Glomerular endothelial cell (primary cell): ENCODE data around the gene POU6F2. TPM values are rescaled to one million over a fixed set of nuclear protein-coding genes. Genes with fewer than 3 reads are reported as not detected.

Experiments used
- DNase-seq: peaks from one replicate; pipeline ENCODE4 v3.0.0-alpha.2; 2011; ENCODE audit warnings: low read depth, low spot score; ENCODE audit errors: extremely low read depth
- total RNA-seq: library from RNA; depleted of rRNA; stranded (reverse); fragments of >200 nt; gene quantifications from 2 replicates; pipeline ENCODE4 v1.2.3, GENCODE V29; 2015

POU6F2 gene
- total RNA-seq, 1 donor from 2014 or later, result not detected

- no peak for DNase-seq
Observed at GRCh38 chr7:39056153-39056552, 78.4 kb downstream of the POU6F2 start.

- no peak for DNase-seq
Observed at GRCh38 chr7:39062811-39063210, 85.1 kb downstream of the POU6F2 start.

GRCh38 chr7:39069031-39069430, 91.3 kb downstream of the POU6F2 start:
- no peak for DNase-seq

GRCh38 chr7:39069896-39070881, 92.5 kb downstream of the POU6F2 start:
- no peak for DNase-seq

- DNase-seq, result no peak
Observed at GRCh38 chr7:39071116-39071515, 93.4 kb downstream of the POU6F2 start.

GRCh38 chr7:39073432-39073831, 95.7 kb downstream of the POU6F2 start:
- DNase-seq, result peak; percentile 0

GRCh38 chr7:39075210-39075609, 97.5 kb downstream of the POU6F2 start:
- no peak for DNase-seq

GRCh38 chr7:39083781-39084180, 106.1 kb downstream of the POU6F2 start:
- DNase-seq, result no peak

- no peak for DNase-seq
Observed at GRCh38 chr7:39084349-39084748, 106.6 kb downstream of the POU6F2 start.

GRCh38 chr7:39085189-39085588, 107.5 kb downstream of the POU6F2 start:
- DNase-seq, result no peak

GRCh38 chr7:39085590-39086049, 107.9 kb downstream of the POU6F2 start:
- no peak for DNase-seq

GRCh38 chr7:39086638-39087360, 109.1 kb downstream of the POU6F2 start:
- no peak for DNase-seq

GRCh38 chr7:39088730-39089593, 111.3 kb downstream of the POU6F2 start:
- no peak for DNase-seq

- DNase-seq, result no peak
Observed at GRCh38 chr7:39091145-39091544, 113.4 kb downstream of the POU6F2 start.

- no peak for DNase-seq
Observed at GRCh38 chr7:39091774-39092173, 114.1 kb downstream of the POU6F2 start.

- no peak for DNase-seq
Observed at GRCh38 chr7:39094731-39095130, 117.0 kb downstream of the POU6F2 start.

GRCh38 chr7:39095875-39096619, 118.3 kb downstream of the POU6F2 start:
- DNase-seq, result no peak

GRCh38 chr7:39098506-39098905, 120.8 kb downstream of the POU6F2 start:
- no peak for DNase-seq

GRCh38 chr7:39099146-39099545, 121.4 kb downstream of the POU6F2 start:
- DNase-seq, result no peak

- no peak for DNase-seq
Observed at GRCh38 chr7:39100270-39100669, 122.6 kb downstream of the POU6F2 start.
